Amniotic stem cell (primary cell): Measurements from ENCODE around the gene KRTAP21-2.
"Not testable (repeated sequence)": the region's sequence is repeated elsewhere in the genome, so short reads cannot be mapped to it uniquely, and the experiment has no call there.

Experiments
- DNase-seq: peaks from one replicate; lab custom pipeline; 2025; lab: John Stamatoyannopoulos, UW

The KRTAP21-2 gene

DNA sequence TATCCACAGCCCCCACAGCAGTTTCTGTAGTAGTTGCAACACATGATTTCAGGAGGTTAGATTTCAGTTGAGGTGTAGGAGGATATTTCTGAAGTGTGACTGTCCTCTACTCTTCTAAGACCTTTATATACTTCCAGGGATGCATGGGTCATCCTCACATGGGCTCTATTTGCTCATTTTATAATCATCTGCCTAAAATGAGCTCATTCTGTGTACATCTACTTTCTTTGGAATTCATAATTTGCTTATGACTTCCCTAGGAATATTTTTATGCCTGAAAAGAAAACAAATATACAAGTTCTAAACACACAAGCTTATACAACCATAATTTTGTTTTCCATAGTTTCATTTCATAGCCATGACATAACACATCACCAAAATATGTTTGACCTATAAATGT lies at the start of gene KRTAP21-2:
KRTAP21-2 (minus strand) TSS at position 101 of the 400 bp plus-strand sequence; CDS start at position 44, 57 bp downstream.
- DNase-seq: no peak

GRCh38 chr21:30793581-30794314 lies 46.7 kb upstream of the KRTAP21-2 start:
- no peak for DNase-seq

GRCh38 chr21:30779249-30779648 lies 32.2 kb upstream of the KRTAP21-2 start:
- DNase-seq: no peak

DNA sequence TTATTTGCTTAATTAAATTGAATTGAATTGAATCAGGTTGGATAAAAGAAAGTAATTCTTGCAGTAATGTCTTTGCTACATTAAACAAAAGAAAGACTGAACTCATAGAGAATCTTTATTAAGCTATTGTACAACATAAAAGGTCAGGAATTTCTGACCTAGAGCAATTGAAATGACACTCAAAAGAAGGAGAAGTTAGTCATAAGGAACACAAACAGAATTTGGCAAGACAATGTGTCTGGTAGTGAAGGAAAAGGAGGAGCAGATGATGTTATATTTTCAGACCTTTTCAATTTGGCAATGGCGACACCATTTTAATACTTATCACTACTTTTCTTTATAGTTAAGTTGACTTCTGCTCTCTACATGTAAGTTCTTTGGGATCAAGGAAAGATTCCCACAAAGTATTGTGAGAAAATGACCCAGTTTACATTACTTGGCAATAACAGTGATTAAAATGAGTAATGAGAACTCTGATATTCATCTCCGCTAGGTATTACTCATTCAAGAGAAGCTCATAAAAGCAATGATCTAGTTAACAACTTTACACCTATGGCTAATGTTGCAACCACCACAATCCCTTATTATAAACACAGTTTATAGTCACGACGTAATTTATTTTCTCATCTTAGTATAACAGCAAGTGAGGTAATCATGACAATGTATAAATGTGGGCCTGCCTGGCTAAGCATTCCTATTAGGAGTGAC lies 22.8 kb upstream of the KRTAP21-2 start:
- no peak for DNase-seq

DNA sequence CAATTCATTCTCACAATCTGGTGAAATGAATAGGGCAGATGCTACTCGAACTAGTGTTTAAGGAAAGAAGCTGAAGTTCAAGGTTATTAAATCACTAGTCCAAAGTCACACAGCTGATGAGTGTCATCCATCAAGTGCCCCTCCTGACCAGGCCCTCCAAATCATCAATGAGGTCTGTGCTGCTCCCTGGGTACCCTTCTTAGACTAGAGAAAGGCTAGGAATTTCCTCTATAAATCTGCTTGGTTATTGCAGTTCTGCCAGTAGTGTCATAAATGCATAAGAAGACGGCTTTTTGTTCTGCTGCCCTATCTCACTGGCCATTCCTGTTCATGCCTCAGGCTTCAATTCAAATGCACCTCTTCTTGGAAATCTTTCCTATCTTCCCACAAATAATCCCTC lies 13.7 kb upstream of the KRTAP21-2 start:
- DNase-seq: no peak

- no peak for DNase-seq
These were observed 11.2 kb upstream of the KRTAP21-2 start for GRCh38 chr21:30758306-30758705.

DNA sequence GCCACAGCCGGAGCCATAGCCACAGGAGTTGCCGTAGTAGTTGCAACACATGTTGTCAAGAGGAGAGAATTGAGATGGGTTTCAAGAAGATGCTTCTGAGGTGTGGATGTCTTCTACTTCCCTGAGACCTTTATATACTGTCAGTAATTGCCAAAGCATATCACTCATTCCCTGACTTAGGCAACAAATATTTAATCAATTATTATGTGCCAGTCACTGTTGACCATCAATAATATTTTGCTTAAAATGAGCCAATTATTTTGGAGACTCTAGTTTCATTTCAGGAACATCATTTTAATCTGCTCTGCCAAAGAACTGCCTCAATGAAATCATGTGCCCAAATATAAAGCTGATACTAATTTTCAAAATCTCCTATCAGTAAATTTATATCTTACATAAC lies 8.3 kb upstream of the KRTAP21-2 start, which contains the start of gene KRTAP21-1:
KRTAP21-1 (minus strand) TSS at position 101 of the 400 bp plus-strand sequence; CDS start at position 51, 50 bp downstream.
- DNase-seq: not testable (repeated sequence)

- DNase-seq: no peak
These were observed 6.6 kb downstream of the KRTAP21-2 start for GRCh38 chr21:30740462-30740861.

- DNase-seq: no peak
These were observed 14.0 kb downstream of the KRTAP21-2 start for GRCh38 chr21:30733026-30733425.

GRCh38 chr21:30726726-30727125 lies 20.3 kb downstream of the KRTAP21-2 start:
- no peak for DNase-seq

- no peak for DNase-seq
These were observed 27.7 kb downstream of the KRTAP21-2 start for GRCh38 chr21:30719401-30719800.

GRCh38 chr21:30718239-30718909 lies 28.7 kb downstream of the KRTAP21-2 start, which contains the start of gene KRTAP21-3:
Gene KRTAP21-3 (minus strand): TSS chr21:30718777. CDS start chr21:30718759, 18 bp downstream.
- DNase-seq: no peak

DNA sequence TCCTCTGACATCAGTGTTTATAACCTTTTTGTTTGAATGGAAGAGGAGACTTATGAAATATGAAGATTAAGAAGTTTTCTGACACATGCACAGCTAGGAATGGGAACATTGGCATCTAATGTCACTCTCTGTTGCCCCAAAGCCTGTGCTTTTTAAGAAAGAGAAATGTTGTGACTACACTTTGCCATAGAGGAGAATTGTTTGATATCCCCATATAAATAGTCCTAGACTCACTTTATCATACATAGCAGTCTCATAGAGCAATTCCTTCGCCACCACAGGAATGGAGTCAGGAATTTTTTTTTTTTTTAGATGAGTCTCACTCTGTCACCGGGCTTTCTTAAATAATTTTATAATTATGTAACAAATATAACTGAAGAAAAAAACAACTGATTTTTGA lies 30.0 kb downstream of the KRTAP21-2 start:
- DNase-seq: no peak

GRCh38 chr21:30714946-30715345 lies 32.1 kb downstream of the KRTAP21-2 start:
- DNase-seq: no peak

- no peak for DNase-seq
These were observed 32.6 kb downstream of the KRTAP21-2 start for GRCh38 chr21:30714456-30714855.

DNA sequence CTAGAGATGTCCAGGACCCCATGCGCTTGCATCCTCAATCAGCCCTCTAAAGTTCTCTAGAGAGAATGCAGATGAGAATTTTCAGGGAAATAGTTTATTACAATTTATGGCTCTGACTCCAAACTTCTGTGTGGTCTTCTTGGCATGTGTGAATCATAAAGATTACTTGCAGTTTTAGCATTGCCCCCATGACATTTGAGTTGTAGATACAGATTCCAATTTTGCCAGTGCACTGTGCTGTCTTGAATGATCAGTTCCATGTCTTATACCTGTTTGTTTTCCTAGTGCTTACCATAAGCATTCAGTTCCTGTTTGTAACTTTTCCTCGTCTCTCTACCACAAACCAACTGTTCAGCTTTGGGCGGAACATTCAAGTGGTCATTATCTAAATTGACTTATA lies 33.3 kb downstream of the KRTAP21-2 start:
- DNase-seq: no peak

- DNase-seq: no peak
These were observed 36.6 kb downstream of the KRTAP21-2 start for GRCh38 chr21:30710499-30710898.

- no peak for DNase-seq
These were observed 39.6 kb downstream of the KRTAP21-2 start for GRCh38 chr21:30707409-30707808.
